GM23248 (cell line): ENCODE measurements around the gene DICER1.

Source experiments
- EZH2 ChIP-seq: fragments of 200-600 bp; sonication (generic); IDR thresholded peaks from 2 replicates; pipeline ENCODE4 v1.6.1; 2018; ENCODE audit warnings: antibody characterized with exemption, mild to moderate bottlenecking; ENCODE audit not compliant: insufficient read depth, poor library complexity, severe bottlenecking
- EZH2phosphoT487 ChIP-seq: fragments of 200-600 bp; sonication (generic); IDR thresholded peaks from 2 replicates; pipeline ENCODE4 v1.6.1; 2018; ENCODE audit warnings: antibody characterized with exemption, moderate library complexity, mild to moderate bottlenecking, low read depth; ENCODE audit not compliant: insufficient read depth

GRCh38 chr14:95195031-95195430 lies 37.7 kb upstream of the DICER1 start:
- TF ChIP-seq EZH2 (no peak), EZH2phosphoT487 (no peak)
